GM12874 (cell line): Measurements from ENCODE around the gene CHST8.

Experiments
- CTCF ChIP-seq: IDR thresholded peaks from 2 replicates; pipeline ENCODE4 v1.5.1; 2011; ENCODE audit warnings: low read depth, mild to moderate bottlenecking, control low read depth, low read length, moderate library complexity; ENCODE audit not compliant: insufficient read depth

CHST8 gene

GRCh38 chr19:33700408-33701013, 78.8 kb downstream of the CHST8 start:
- TF ChIP-seq CTCF = no peak

DNA sequence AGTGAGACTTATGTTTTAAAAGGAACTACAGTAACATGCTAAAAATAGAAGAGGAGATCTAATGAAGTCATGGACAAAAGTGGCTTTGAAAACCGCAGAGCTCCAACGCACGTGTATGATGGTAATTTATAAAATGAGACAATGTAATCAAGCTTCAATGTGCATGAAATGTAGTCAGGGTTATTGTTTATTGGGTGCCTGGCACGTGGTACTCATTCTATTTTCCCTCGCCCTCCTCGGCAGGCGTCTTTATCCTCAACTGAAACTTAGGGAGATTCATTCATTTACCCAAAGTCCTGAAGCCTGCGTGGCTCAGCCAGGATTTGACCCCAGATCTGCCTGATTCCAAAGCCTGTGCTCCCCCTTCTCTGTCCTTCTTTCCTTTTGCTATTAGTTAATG, 79.8 kb downstream of the CHST8 start:
- no peak for TF ChIP-seq CTCF

DNA sequence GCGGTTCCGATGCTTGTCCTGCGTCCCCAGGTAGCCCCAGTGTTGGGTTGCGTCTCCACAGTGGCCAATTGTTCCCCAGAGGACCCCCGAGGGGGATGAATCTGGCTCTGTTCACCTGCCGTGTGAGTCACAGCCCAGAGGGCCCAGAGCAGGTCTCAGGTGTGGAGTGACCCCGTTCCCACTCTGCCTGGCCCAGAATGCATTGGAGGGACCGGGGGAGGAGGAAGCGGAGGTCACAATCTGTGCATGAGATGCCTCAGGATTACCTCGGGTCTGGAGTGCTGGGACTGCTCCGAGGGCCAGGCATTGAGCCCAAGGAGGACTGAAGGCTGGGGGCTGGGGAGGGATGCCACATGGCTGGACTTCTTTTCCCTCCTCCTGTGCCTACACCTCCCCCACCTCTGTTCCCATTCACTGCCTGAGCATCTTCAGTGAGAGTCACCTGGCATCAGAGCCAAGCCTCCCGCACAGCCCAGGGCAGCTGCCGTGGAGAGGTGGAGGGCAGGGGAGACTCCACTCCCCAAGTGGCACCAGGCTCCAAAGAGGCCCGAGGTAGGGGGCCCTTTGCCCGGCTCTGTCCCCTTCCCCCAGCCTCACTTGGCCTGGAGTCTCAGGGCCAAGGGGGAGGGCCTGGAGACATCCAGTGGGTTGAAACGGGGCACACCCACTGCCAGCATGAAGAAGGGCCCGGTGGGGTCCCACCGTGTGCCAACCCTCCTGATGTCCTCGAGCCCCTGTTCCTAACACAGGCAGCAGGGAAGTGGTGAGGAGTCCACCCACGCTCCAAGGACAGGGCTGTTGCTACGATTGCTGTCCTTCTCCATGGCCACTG, 81.1 kb downstream of the CHST8 start:
- TF ChIP-seq CTCF = no peak

DNA sequence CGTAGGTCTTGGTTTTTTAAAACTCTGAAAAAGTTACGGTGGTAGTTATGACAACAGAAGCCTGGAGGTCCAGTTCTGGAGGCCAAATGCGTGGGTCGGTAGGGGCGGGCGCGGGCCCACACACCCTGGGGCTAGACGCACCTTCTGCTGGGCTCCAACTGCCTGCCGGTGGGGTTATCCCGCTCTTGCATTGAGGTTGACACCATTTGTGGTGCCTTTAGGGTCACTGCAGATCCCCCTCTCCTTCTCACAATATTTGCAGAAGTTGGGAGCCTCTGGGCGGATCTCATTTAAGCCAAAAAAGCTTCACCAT, 81.6 kb downstream of the CHST8 start:
- no peak for TF ChIP-seq CTCF

DNA sequence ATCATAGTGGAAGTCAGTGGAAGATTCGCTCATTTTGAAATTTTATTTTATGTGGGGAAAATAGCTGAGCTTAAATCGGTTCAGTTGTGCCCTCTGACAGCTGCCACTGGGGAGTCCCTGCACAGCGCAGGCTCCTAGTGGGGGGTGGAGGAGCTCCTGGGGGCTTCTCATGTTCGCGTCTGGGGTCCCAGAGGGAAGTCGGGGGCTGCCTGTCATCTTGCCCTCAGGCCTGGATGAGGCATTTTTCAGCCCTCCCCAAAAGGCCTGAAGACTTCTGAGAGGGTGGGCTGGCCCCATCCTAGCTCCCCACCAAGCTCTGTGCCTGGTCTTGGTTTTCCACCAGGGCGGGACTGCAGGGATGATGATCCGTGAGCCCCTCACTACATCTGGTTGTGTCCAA, 82.1 kb downstream of the CHST8 start:
- no peak for TF ChIP-seq CTCF

DNA sequence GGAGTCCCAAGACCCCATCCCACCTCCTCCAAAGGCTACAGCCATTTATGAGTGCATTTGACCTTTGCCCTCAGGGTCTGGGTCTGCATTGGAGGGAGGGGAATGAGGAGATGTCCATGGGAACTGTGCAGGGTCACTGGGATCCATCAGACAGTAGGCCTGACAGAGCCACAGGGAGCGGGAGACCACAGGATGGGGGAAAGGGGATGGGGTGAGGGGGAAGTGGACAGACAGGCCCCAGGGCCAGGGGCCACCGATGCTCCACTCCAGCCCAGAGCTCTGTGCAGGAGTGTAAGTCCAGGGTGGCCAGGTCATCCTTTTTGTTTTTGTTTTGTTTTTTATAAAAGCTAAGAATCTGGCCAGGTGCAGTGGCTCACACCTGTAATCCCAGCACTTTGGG, 82.5 kb downstream of the CHST8 start:
- TF ChIP-seq CTCF = no peak

- no peak for TF ChIP-seq CTCF
Observed at GRCh38 chr19:33705090-33705847, 83.5 kb downstream of the CHST8 start.
